KMS-11 (cell line): ENCODE data around the gene TBC1D14.

Source experiments
- H2AFZ ChIP-seq: fragments of 200-600 bp; sonication (generic); 2 replicates; pipeline ENCODE4 v1.6.1; 2016; ENCODE audit warnings: antibody characterized with exemption, mixed run types, low read depth
- H3K27ac ChIP-seq: fragments of 200-600 bp; sonication (generic); 2 replicates; pipeline ENCODE4 v1.6.1; 2016; ENCODE audit warnings: mild to moderate bottlenecking, mixed run types
- H3K27me3 ChIP-seq: fragments of 200-600 bp; sonication (generic); 2 replicates; pipeline ENCODE4 v1.6.1; 2017; ENCODE audit warnings: mild to moderate bottlenecking, low read depth, mixed run types, moderate library complexity; ENCODE audit not compliant: insufficient read depth
- H3K36me3 ChIP-seq: fragments of 200-600 bp; sonication (generic); 2 replicates; pipeline ENCODE4 v1.6.1; 2017; ENCODE audit warnings: mild to moderate bottlenecking, mixed run types; ENCODE audit not compliant: insufficient read depth
- H3K4me1 ChIP-seq: fragments of 200-600 bp; sonication (generic); 2 replicates; pipeline ENCODE4 v1.6.1; 2016; ENCODE audit warnings: mild to moderate bottlenecking, low read depth, mixed run types; ENCODE audit not compliant: poor library complexity, severe bottlenecking
- H3K4me2 ChIP-seq: fragments of 200-600 bp; sonication (generic); 2 replicates; pipeline ENCODE4 v1.7.0; 2016; ENCODE audit warnings: mild to moderate bottlenecking, mixed run types
- H3K4me3 ChIP-seq: fragments of 200-600 bp; sonication (generic); IDR thresholded peaks from 2 replicates; pipeline ENCODE4 v1.6.1; 2017; ENCODE audit warnings: low read depth, low read length, mixed read lengths; ENCODE audit not compliant: insufficient read depth
- H3K79me2 ChIP-seq: fragments of 200-600 bp; sonication (generic); 2 replicates; pipeline ENCODE4 v1.6.1; 2016; ENCODE audit warnings: low read depth, mixed run types; ENCODE audit not compliant: insufficient read depth
- H3K9ac ChIP-seq: fragments of 200-600 bp; sonication (generic); 2 replicates; pipeline ENCODE4 v1.6.1; 2016; ENCODE audit warnings: mild to moderate bottlenecking, mixed run types
- H4K20me1 ChIP-seq: fragments of 200-600 bp; sonication (generic); 2 replicates; pipeline ENCODE4 v1.6.1; 2016; ENCODE audit warnings: mild to moderate bottlenecking, mixed run types; ENCODE audit not compliant: insufficient read depth
- TF ChIP-seq, protein P1 (sequence below): fragments of 200-600 bp; sonication (generic); conservative IDR thresholded peaks from 2 replicates; pipeline ENCODE4 v1.6.1; 2017; ENCODE audit warnings: low read depth, mild to moderate bottlenecking, antibody characterized with exemption, low read length, moderate library complexity, mixed read lengths

TBC1D14 gene

DNA sequence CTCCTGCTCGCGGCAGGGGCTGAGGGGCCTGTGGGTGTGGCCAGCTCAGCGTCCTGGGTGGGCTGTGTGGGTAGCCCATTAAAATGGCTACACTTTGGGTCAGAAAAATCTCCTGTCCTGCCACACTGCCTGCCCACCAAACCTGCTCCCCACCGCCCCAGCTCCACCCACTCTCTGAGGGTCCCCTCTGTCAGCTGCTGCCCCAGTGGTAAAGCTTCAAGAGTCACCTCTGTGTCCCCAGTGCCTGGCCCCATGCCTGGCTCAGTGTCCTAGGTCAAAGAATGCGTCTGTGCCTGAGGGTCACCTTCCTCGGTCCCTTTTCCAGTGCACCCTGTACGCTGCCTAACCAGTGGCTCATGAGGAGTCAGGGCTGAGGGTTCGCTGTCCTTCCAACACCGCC is 108.7 kb downstream of the TBC1D14 start:
- no peaks in the 10 kb centered on the region for H3K27me3 ChIP-seq

DNA sequence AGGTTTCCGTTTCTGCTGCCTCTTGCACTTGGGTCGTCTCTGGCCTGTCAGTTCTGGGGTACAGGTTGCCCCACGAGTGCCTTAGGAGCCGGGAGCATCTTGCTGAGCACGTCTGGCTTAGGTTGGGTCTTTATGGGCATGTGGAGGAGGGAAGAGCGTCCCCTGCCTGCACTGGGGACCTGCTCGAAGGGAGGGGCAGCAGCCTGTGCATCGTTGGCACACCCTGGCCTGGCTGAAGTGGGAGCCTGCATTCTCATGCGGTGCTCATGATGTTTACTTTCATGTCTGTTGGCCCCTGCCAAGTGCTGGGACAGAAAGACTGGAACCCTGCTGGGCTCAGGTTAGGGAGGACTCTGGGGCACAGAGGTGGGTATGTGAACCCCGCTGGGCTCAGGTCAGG is 109.7 kb downstream of the TBC1D14 start:
- H2AFZ ChIP-seq = no peak overlapping the region
- H3K4me1 ChIP-seq = no peaks in the 10 kb centered on the region
- TF ChIP-seq, protein P1, sequence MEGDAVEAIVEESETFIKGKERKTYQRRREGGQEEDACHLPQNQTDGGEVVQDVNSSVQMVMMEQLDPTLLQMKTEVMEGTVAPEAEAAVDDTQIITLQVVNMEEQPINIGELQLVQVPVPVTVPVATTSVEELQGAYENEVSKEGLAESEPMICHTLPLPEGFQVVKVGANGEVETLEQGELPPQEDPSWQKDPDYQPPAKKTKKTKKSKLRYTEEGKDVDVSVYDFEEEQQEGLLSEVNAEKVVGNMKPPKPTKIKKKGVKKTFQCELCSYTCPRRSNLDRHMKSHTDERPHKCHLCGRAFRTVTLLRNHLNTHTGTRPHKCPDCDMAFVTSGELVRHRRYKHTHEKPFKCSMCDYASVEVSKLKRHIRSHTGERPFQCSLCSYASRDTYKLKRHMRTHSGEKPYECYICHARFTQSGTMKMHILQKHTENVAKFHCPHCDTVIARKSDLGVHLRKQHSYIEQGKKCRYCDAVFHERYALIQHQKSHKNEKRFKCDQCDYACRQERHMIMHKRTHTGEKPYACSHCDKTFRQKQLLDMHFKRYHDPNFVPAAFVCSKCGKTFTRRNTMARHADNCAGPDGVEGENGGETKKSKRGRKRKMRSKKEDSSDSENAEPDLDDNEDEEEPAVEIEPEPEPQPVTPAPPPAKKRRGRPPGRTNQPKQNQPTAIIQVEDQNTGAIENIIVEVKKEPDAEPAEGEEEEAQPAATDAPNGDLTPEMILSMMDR = no peak
- H4K20me1 ChIP-seq = no peaks in the 10 kb centered on the region
- H3K79me2 ChIP-seq = no peaks in the 10 kb centered on the region
- H3K9ac ChIP-seq = no peak overlapping the region
- H3K36me3 ChIP-seq = no peaks in the 10 kb centered on the region
- no peak overlapping the region for H3K4me2 ChIP-seq
- no peaks in the 10 kb centered on the region for H3K27me3 ChIP-seq
- no peak overlapping the region for H3K27ac ChIP-seq
- no peak overlapping the region for H3K4me3 ChIP-seq

More for the DNA sequence above, 108.7 kb downstream of the TBC1D14 start:
- no peak overlapping the region for H3K9ac ChIP-seq
- H3K4me2 ChIP-seq = no peak overlapping the region
- H3K4me1 ChIP-seq = peaks cover 6% of the 10 kb centered on the region
- no peaks in the 10 kb centered on the region for H3K79me2 ChIP-seq
- no peaks in the 10 kb centered on the region for H3K36me3 ChIP-seq
- H3K4me3 ChIP-seq = no peak overlapping the region
- no peaks in the 10 kb centered on the region for H4K20me1 ChIP-seq
- TF ChIP-seq, protein P1 = no peak
- no peak overlapping the region for H2AFZ ChIP-seq
- H3K27ac ChIP-seq = no peak overlapping the region

GRCh38 chr4:7020290-7020689 is 110.7 kb downstream of the TBC1D14 start:
- Histone ChIP-seq H3K27me3 (no peaks in the 10 kb centered on the region), H3K27ac (no peak overlapping the region), H3K36me3 (no peaks in the 10 kb centered on the region), H3K4me3 (no peak overlapping the region), H3K79me2 (no peaks in the 10 kb centered on the region), H2AFZ (no peak overlapping the region), H3K9ac (no peak overlapping the region), H4K20me1 (no peaks in the 10 kb centered on the region), H3K4me2 (no peak overlapping the region), H3K4me1 (no peaks in the 10 kb centered on the region)
- TF ChIP-seq, protein P1 = no peak

DNA sequence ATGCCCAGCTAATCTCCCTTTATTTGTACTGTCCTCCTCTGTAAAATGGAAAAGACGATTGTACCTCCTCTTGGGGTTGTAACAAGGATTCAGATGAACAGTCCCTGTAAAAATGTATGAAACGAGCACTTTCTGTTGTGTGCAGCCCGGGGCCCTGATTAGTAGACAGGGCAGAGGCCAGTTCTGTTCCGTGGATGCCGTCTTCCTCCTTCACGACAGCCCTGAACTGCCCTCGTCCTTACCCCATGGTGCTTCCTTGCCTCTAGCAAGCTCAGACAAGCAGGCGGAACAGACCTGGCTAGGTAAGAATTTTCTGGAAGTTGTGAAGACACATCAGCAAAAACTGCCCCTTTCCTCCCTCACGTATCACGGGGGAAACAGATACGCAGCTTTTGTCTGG is 111.2 kb downstream of the TBC1D14 start:
- Histone ChIP-seq H3K27me3 (no peaks in the 10 kb centered on the region), H3K4me2 (no peak overlapping the region), H3K4me3 (no peak overlapping the region), H3K36me3 (no peaks in the 10 kb centered on the region), H2AFZ (no peak overlapping the region), H3K4me1 (no peaks in the 10 kb centered on the region), H3K9ac (no peak overlapping the region), H3K79me2 (no peaks in the 10 kb centered on the region), H4K20me1 (no peaks in the 10 kb centered on the region), H3K27ac (no peak overlapping the region)
- TF ChIP-seq, protein P1 = no peak
